Measurements from ENCODE around the gene RNU6-8. TPM values are rescaled to one million over a fixed set of nuclear protein-coding genes. Genes with fewer than 3 reads are reported as not detected.

Gene RNU6-8
- total RNA-seq, 1 donor from 2014 or later: not detected

- Histone ChIP-seq H3K4me3 (no peak overlapping the region), H3K4me1 (peaks cover 45% of the 10 kb centered on the region), H3K27ac (replicated peaks) (peak overlapping the region; percentile 76), H3K36me3 (no peaks in the 10 kb centered on the region), H3K27me3 (ENCODE audit: low read depth) (no peaks in the 10 kb centered on the region), H3K9me3 (replicated peaks) (no peaks in the 10 kb centered on the region)
- no peak for DNase-seq
- intact Hi-C loops (cut with micrococcal nuclease): no loop called here
- TF ChIP-seq CTCF (IDR thresholded peaks at IDR 0.05; ENCODE audit: borderline replicate concordance): no peak
Observed at GRCh38 chr14:32230695-32231280, 27.7 kb upstream of the RNU6-8 start.

GRCh38 chr14:32230181-32230580, 27.1 kb upstream of the RNU6-8 start:
- H3K4me3 ChIP-seq: no peak overlapping the region
- DNase-seq: no peak
- H3K36me3 ChIP-seq: no peaks in the 10 kb centered on the region
- intact Hi-C loops (cut with micrococcal nuclease): no loop called here
- peaks cover 51% of the 10 kb centered on the region for H3K4me1 ChIP-seq
- no peaks in the 10 kb centered on the region for H3K27me3 ChIP-seq (ENCODE audit: low read depth)
- no peak for TF ChIP-seq CTCF (IDR thresholded peaks at IDR 0.05; ENCODE audit: borderline replicate concordance)
- no peaks in the 10 kb centered on the region for H3K9me3 ChIP-seq (replicated peaks)
- peak overlapping the region; percentile 76 for H3K27ac ChIP-seq (replicated peaks)

- DNase-seq: no peak
- peak overlapping the region; percentile 66 for H3K27ac ChIP-seq (replicated peaks)
- no peak overlapping the region for H3K4me3 ChIP-seq
- H3K4me1 ChIP-seq: peaks cover 53% of the 10 kb centered on the region
- no peaks in the 10 kb centered on the region for H3K9me3 ChIP-seq (replicated peaks)
- no peaks in the 10 kb centered on the region for H3K36me3 ChIP-seq
- intact Hi-C loops (cut with micrococcal nuclease): no loop called here
- no peaks in the 10 kb centered on the region for H3K27me3 ChIP-seq (ENCODE audit: low read depth)
- no peak for TF ChIP-seq CTCF (IDR thresholded peaks at IDR 0.05; ENCODE audit: borderline replicate concordance)
Observed at GRCh38 chr14:32226056-32226455, 23.0 kb upstream of the RNU6-8 start.

- H3K4me3 ChIP-seq: no peak overlapping the region
- H3K27ac ChIP-seq (replicated peaks): peak overlapping the region; percentile 66
- H3K27me3 ChIP-seq (ENCODE audit: low read depth): no peaks in the 10 kb centered on the region
- H3K4me1 ChIP-seq: peaks cover 50% of the 10 kb centered on the region
- TF ChIP-seq CTCF (IDR thresholded peaks at IDR 0.05; ENCODE audit: borderline replicate concordance): no peak
- intact Hi-C loops (cut with micrococcal nuclease): no loop called here
- H3K36me3 ChIP-seq: no peaks in the 10 kb centered on the region
- no peaks in the 10 kb centered on the region for H3K9me3 ChIP-seq (replicated peaks)
- no peak for DNase-seq
Observed at GRCh38 chr14:32225378-32225920, 22.4 kb upstream of the RNU6-8 start.

- intact Hi-C loops (cut with micrococcal nuclease): no loop called here
- H3K27ac ChIP-seq (replicated peaks): peak overlapping the region; percentile 66
- DNase-seq: no peak
Observed at GRCh38 chr14:32224737-32225377, 21.8 kb upstream of the RNU6-8 start.

More at GRCh38 chr14:32224737-32225377, 21.8 kb upstream of the RNU6-8 start:
- Histone ChIP-seq H3K27me3 (ENCODE audit: low read depth) (no peaks in the 10 kb centered on the region), H3K9me3 (replicated peaks) (no peaks in the 10 kb centered on the region), H3K4me3 (no peak overlapping the region), H3K36me3 (no peaks in the 10 kb centered on the region), H3K4me1 (peaks cover 46% of the 10 kb centered on the region)
- peak; percentile 50 for TF ChIP-seq CTCF (IDR thresholded peaks at IDR 0.05; ENCODE audit: borderline replicate concordance)

Measured in left ventricle myocardium inferior (tissue), 1 donor.